SK-MEL-5 (cell line): ENCODE results near the gene SLC25A4. TPM values are rescaled to one million over a fixed set of nuclear protein-coding genes. Genes with fewer than 3 reads are reported as not detected.
"Not testable (repeated sequence)": the region's sequence is repeated elsewhere in the genome, so short reads cannot be mapped to it uniquely, and the experiment has no call there.

Experiments
- DNase-seq: peaks from one replicate; pipeline ENCODE4 v3.0.0-alpha.2; 2016; ENCODE audit warnings: low read depth, low spot score
- in situ Hi-C: cut with HindIII; loops from 2 replicates; pipeline ENCODE4 v1.10.0; 2016; ENCODE audit warnings: low sequenced_read_pairs, high pct_unique_total_duplicates, low pct_unique_long_range_greater_than_20kb
- total RNA-seq: library from RNA; depleted of rRNA; stranded (reverse); fragments of >200 nt; shearing (Covaris generic); gene quantifications from 2 replicates; pipeline ENCODE4 v1.2.3, GENCODE V29; 2014

The SLC25A4 gene
- total RNA-seq, 1 experiment from 2014 or later: 95.1 TPM

DNA sequence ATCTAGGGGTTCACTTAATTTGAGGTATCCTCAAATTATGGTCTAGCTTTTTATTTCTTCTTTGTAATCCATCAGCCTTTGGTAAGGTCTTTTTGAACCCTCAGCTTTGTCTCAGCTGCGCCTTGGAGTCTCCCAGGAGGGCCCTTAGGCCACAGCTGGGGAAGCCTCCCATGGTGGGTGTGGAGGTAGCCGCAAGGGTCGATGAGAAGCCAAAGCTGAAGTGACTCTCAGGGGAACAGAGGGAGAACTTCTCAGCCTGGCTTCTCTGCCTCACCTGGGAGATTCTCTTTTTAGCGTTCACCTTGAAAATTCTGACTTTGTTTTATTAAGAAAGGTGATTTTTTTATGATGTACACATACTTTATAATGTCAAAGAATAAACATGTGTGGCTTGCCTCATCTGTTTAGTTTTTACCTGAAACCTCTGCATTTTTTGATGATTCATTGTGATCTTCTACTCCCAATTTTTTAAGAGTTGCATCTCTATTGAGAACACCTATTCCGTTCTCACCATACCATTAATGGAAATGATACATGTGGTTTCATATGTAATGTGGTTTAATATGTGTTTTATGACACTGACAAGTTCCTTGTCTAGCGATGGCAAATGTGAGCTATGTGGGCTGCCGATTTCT lies 25.6 kb upstream of the SLC25A4 start:
- no peak for DNase-seq
- in situ Hi-C loops: no loop called here

DNA sequence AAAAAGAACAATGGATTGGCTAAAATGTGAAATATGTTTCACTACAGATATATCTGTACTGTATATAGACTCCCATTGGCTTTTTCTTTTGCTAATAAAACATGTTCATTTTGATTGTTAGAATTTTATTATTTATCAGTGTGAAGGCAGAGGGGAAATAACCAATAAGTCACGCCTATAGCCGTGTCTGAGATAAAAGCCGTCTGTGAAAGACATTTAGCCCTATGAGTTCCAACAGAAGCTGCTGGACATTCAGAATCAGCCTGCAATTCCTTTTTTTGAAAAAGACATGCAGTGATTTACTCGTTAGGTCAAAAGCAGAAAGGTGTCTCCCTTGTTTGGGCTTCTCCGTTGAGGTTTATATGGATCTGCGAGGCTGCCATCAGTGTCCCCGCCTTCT lies 24.2 kb upstream of the SLC25A4 start:
- DNase-seq: no peak
- in situ Hi-C loops: no loop called here

DNA sequence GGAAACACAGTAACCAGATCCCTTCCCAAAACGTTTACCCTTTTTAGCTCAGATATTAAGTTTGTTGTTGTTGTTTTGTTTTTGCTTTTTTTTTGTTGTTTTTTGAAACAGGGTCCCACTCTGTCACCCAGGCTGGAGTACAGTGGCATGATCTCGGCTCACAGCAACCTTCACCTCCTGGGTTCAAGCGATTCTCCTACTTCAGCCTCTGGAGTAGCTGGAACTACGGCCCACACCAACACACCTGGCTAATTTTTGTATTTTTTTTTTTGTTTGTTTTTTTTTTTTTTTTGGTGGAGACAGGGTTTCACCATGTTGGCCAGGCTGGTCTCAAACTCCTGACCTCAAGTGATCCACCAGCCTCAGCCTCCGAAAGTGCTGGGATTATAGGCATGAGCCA lies 23.6 kb upstream of the SLC25A4 start:
- in situ Hi-C loops: not testable (repeated sequence)

DNA sequence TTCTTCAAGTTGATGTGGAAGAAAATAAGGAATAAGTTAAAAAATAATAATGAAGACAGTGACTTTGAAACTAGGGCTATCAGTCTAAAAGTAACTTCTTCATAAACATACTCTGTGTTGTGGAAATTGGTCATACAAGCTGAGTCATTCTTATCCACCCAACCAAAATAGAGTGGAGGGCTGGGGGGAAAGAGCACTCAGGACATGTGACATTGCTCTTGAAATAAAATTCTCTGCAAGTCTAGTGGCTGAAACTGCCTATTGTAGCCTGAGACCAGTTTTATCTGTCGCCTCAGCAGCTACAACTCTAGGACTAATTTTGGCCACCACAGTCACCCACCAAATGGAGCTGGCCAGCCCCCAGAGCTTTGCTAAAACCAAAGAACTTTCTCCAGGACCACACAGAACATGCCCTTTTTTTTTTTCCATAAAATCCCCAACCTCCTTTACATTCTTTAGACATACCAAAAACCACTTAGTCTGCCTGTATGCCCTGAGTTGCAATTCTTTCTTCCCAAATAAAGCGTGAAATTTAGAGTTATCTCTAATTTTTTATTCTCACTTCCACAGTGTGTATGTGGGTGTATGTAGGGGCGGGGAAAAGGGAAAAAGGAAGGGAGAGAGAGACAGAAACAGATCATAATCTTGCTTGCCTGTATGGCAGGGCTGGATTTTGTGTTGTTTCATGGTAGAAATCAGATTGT lies 23.0 kb upstream of the SLC25A4 start:
- in situ Hi-C loops: no loop called here
- DNase-seq: peak; percentile 50

More for the DNA sequence above, 23.6 kb upstream of the SLC25A4 start:
- DNase-seq: not testable (repeated sequence)

DNA sequence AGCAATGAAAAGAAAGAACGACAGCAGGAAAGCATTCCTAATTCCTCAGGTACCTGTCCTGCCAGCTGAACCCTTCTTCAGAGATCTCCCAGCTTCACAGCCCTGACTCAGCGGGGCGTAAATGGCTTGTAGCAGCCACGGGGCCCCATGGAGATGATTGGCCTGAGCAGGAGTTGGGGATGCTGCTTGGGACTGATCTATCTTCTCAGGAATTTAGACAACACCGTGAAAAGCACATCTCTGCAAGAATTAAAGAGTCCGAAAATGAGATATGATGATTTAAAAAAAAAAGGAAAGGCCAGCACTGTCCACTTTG lies 22.5 kb upstream of the SLC25A4 start:
- no peak for DNase-seq
- in situ Hi-C loops: no loop called here

DNA sequence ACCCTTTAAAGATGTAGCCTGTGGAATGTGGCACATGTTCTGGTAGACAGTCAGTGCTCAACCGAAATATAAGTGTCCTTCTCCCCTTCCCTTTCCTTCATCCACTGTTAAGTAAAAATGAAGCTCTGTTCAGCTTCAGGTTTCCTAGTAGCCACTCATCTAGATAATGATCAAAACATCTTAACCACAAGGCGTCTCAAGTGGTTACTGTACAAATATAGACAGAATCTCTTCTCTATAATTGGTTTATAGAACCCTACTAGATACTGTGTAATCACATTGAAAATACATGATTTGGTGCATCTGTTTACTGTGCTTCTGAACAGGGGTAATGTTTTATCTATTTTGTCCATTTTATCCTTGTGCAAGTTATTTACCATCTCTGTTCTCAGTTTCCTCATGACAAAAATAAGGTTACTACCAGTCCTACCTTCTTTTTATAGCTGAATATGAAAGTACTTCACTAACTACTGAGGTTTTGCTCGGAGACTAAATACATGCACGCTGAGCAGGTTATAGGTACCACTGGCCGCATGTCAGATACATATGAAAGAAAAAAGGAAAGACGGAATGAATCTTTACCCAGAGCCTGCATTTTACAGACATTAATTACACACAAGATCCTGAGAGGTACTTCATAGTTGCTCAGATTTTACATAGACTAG lies 20.3 kb upstream of the SLC25A4 start:
- in situ Hi-C loops: no loop called here
- DNase-seq: no peak

DNA sequence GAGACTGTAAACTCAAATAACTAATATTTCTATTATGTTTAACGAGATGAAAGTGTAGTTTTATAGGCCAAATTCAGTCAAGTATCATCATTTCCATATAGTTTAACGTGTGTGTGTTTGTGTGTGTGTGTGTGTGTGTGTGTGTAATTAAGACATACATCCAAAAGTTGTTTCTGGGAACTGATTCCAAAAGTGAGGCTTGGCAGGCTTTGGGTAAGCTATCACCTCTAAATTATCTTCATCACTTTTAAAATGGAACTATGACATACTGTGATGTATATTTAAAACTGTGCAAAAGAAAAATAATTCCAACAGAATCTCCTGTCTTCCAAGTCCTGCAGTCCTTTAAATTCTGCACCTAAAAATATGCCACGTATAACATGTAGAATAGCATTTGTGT lies 19.1 kb upstream of the SLC25A4 start:
- no peak for DNase-seq
- in situ Hi-C loops: no loop called here

DNA sequence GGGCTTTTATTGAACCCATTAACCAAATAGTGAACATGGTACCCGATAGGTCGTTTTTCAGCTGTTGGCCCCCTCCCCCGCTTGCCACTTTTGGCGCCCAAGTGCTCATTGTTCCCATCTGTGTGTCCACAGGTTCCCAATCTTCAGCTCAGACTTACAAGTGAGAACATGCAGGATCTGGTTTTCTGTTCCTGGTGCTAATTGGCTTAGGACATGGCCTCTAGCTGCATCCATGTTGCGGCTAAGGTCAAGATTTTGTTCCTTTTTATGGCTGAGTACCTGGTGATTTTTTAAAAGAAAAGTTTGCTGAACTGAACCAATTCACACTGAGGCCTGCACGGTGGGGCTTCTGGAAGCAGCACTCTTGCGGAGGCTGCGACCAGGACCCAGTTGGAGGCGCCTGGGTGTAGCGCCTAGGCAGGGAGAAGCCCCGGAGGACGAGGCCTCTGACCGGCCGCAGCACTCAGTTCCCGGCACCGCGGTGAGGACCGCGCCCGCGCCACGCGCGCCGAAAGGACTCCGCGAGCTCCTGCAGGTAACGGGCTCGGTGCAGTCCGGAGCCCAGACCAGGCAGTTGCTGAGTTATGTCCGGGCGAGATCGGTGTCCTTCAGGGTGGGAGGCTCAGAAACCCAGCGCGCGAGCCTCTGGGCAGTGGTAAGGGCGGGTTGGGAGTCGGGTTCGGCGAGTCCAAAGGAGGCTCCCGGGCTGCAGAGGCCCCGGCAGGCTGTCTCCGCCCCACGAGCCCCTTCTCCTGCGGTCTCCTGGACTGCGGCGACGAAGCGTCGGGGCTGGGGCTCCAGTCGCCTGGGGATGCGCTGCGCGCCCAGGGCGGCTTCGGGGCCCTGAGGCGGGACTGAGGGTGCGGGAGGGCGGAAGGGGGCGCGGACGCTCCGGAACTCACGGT lies 15.8 kb upstream of the SLC25A4 start:
- no peak for DNase-seq
- in situ Hi-C loops: no loop called here

DNA sequence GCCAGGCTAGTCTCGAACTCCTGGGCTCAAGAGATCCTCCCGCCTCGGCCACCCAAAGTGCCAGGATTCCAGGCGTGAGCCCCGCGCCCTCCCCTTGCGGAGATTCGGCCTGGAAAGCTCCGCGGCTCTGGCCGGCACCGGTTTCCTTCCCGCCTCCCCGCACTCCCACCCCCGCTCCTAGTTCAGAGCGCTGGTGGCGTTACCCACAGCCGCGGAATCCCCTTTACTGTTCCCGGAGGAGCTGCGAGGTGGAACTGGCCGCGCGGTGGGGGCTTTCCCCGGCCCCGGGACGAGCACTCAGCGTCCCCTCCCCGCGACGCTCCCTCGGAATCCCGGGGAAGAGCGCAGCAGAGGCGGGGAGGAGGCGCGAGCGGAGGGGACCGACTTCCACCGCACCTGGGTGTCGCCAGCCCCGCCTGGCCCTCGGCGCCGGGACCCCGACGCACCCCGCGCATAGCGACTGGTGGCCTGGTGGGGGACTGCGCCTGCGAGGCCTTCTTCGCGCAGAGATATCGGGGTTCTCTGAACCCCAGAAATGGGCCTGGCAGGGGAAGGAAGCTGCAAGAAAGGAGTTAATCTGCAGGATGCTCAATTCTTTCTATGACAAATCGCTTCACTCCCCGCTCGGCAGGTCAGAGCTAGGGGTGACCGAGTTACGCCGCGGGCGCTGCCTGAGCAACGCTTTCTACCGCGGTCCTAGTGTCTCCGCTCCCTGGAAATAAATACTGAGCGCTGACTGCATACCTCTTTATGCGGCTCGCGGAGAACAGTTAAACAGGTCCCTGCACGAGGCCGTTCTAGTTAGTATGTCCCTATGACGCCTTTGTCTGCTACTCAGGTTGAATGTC lies 14.6 kb upstream of the SLC25A4 start:
- in situ Hi-C loops: no loop called here
- DNase-seq: no peak

DNA sequence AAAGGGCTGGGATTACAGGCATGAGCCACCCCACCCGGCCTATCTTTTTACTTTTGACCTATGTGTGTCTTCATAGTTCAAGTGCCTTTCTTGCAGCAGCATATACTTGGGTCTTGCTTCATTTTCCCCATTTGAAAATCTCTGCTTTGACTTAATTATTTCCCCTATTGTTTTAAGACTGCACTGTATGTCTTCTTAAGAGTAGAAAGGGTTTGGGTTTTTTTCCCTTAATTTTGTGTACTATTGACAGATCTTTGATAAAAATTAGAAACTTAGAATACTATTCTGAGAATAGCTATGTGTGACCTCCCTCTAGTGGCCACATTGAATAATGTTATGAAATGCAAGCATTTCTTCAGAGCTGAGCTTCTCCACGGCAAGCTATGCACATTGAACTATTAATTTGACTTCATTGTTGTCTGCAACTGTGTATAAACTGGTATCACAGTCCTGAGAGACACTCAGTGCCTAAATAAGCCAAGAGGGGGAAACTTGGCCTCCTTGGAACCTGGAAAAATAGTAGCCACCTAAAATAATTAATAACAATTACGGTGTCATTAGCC lies 8.7 kb upstream of the SLC25A4 start:
- in situ Hi-C loops: no loop called here

DNA sequence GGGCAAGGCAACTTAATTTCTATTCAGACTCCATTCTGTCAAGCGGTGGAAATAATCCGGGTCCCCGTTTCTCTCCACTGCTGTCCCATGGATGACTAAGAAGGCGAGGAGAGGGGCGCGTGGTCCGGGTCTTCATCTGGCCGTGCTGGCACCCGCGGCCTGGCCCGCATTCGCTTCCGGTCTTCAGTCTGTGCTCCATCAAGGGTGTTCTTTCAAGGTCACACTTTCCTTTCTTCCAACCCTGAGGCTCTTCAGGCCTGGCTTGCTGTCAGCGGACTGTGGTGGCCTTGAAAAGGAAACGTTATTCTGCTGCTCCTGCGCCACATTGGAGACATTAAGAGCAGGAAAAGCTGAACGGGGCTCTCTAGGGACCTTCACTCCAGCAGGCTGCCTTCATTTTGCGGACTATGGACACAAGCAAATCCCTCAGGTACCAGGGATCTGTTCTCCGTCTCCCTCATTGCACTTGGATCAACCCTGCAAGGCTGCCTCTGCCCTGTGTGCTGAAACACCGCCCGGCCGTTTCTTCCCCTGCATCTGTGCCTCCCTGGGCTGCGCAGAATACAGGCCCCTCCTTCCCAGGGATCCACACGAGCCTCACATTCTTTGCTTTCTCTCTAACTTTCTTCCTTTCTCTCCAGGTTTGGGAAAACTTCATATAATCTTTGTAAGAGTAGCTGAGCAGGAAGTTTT lies 5.7 kb upstream of the SLC25A4 start:
- in situ Hi-C loops: no loop called here
- no peak for DNase-seq

More for the DNA sequence above, 8.7 kb upstream of the SLC25A4 start:
- peak; percentile 76 for DNase-seq

DNA sequence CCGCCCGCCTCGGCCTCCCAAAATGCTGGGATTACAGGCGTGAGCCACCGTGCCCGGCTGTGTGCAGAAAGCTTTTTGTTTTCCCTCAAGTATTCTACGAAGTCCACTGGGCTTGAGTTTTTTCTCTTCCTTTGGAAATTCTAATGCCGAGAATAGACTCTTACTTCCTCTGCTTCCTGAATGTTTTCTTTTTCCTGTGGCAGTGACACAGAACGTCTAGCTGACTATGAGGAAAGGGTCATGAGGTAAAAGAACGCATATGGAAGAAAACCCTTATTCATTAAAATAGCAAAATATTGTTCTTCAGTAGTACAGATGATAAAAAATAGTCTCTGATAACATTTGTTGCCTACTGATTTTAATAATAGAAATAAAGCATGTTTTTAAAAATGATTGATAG lies 4.9 kb upstream of the SLC25A4 start:
- in situ Hi-C loops: no loop called here

DNA sequence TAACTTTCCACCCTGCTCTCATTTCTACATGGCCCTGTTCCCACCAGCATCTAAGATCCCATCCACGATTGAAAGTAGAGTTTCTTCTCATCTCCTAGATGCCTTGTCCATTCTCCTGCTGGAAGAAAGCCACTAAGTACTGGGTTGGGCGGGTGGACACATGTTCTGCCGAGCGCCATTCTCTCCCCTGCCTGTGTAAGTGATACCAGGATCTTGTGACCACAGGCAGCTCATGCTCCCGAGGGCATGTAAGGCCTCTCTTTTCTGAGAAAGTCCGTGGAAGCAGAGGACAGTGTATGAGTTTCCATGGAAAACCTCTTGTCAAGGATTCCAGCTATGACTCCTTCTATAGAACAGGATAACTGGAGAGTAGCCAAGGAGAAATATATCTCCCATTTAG lies 3.3 kb upstream of the SLC25A4 start:
- peak; percentile 84 for DNase-seq
- in situ Hi-C loops: no loop called here

More for the DNA sequence above, 4.9 kb upstream of the SLC25A4 start:
- DNase-seq: no peak

DNA sequence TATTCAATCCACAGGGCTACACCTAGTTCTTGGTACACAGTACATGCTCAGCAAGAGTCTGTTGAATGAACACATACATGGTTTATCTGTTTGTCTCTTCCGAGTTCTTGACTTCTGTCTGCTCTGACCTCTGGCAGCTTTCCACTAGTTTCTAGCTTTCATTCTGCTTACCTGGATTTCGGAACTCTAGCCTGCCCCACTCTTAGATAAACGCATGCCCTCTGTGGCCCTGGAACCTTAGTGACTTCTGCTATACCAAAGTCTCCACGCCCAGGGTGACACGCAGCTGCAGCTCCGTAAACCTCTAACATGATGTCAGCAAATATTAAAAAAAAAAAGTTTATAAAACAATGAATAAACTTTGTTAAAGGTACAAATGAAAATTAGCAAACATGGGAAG lies 1.3 kb upstream of the SLC25A4 start:
- in situ Hi-C loops: no loop called here
- no peak for DNase-seq

DNA sequence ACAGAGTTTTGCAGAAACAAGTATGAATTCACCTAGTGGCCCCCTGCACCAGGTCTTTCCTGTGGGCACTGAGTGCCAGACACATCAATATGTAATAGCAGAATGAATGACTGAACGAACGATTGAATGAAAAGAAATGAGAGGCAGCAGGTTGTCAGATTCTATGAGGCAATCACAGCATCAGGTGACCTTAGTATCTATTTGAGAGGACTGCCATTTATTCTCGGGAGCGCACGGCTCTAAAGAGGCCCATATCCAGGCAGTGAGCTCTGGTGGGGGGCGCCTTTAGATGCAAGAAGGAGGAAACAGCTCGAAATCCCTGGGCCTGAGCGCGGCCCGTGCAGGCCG lies 528 bp upstream of the SLC25A4 start:
- DNase-seq: peak; percentile 40

DNA sequence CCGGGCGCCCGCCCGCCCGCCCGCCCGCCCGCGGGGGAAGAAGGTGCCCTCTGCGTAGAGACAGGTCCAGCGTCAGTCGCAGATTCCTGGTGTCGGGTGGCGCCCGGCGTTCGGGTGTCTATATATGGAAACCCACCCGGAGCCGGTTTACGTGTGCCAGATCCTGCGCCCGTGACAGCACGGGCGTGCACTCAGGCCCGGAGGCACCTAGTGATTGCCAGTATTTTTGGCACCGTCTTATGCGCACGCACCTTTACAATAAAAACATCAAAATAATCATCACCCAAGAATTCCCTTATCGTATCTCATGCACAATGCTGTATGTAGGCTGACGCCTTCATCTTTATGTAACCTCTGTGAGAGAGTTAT lies 519 bp downstream of the SLC25A4 start:
- DNase-seq: no peak
- in situ Hi-C loops: no loop called here

More for the DNA sequence above, 528 bp upstream of the SLC25A4 start:
- in situ Hi-C loops: no loop called here
